Subcutaneous adipose tissue (tissue), 4 donors: Measurements from ENCODE around the gene GUCA2B. TPM values are rescaled to one million over a fixed set of nuclear protein-coding genes. Genes with fewer than 3 reads are reported as not detected.

Experiments used
- CTCF ChIP-seq: fragments of 450-650 bp; IDR thresholded peaks from one replicate; pipeline ENCODE4 v1.5.1; 2016; ENCODE audit warnings: low read depth, mild to moderate bottlenecking, control low read depth, antibody characterized with exemption, moderate library complexity
- total RNA-seq, 4 donors: library from RNA; depleted of rRNA; stranded (reverse); fragments of >200 nt; gene quantifications; one replicate each; pipeline ENCODE4 v1.1.0, GENCODE V29; 2016

The GUCA2B gene
- total RNA-seq, 4 donors from 2014 or later, result not detected

- TF ChIP-seq CTCF, result no peak
These were observed 32.9 kb downstream of the GUCA2B start for GRCh38 chr1:42186152-42186551.

GRCh38 chr1:42189931-42190853, 37.0 kb downstream of the GUCA2B start:
- no peak for TF ChIP-seq CTCF

- TF ChIP-seq CTCF, result no peak
These were observed 38.1 kb downstream of the GUCA2B start for GRCh38 chr1:42191319-42191718.

GRCh38 chr1:42192106-42192505, 38.9 kb downstream of the GUCA2B start:
- no peak for TF ChIP-seq CTCF

- TF ChIP-seq CTCF, result no peak
These were observed 42.6 kb downstream of the GUCA2B start for GRCh38 chr1:42195841-42196240.

- TF ChIP-seq CTCF, result no peak
These were observed 45.0 kb downstream of the GUCA2B start for GRCh38 chr1:42198251-42198650.

- no peak for TF ChIP-seq CTCF
These were observed 48.8 kb downstream of the GUCA2B start for GRCh38 chr1:42201986-42202385.

Other genes starting within 250 kb of the GUCA2B start
- 1 to 10 TPM; 2.4 to 9.6 (median 5.0) TPM for gene HIVEP3, start 234.5 kb upstream of the GUCA2B start, total RNA-seq
- gene GUCA2A, start 11.3 kb downstream of the GUCA2B start, total RNA-seq, result 1 to 10 TPM in 1 of 4 donors, not detected in 3; 1.8 TPM
- gene FOXJ3, start 181.8 kb downstream of the GUCA2B start, total RNA-seq, result 10 to 100 TPM; 50.2 to 63.1 (median 56.6) TPM
- under 1 TPM; 0.16 to 0.22 (median 0.18) TPM for gene RIMKLA, start 227.4 kb downstream of the GUCA2B start, total RNA-seq